DND-41 (cell line): ENCODE results near the gene PRAMEF11.

Experiments used
- ATAC-seq: fragments of 200-7000 bp; cut with Tn5 transposase; 3 replicates; pipeline ENCODE4 v1.9.1; 2021; ENCODE audit warnings: low read depth; ENCODE audit not compliant: insufficient read depth
- DNase-seq: peaks from one replicate; pipeline ENCODE4 v3.0.0-alpha.2; 2020
- H2AFZ ChIP-seq: 2 replicates; pipeline ENCODE4 v1.6.0; 2012; ENCODE audit warnings: low read depth, low read length
- H3K27ac ChIP-seq: 2 replicates; pipeline ENCODE4 v1.5.1; 2012; ENCODE audit warnings: low read length, inconsistent platforms
- H3K27me3 ChIP-seq: fragments of 200-600 bp; sonication (generic); 2 replicates; pipeline ENCODE4 v1.6.0; 2012; ENCODE audit warnings: low read length, mild to moderate bottlenecking, inconsistent platforms; ENCODE audit not compliant: insufficient read depth, poor library complexity
- H3K36me3 ChIP-seq: 2 replicates; pipeline ENCODE4 v1.5.1; 2012; ENCODE audit warnings: low read length, inconsistent platforms; ENCODE audit not compliant: insufficient read depth
- H3K4me1 ChIP-seq: 2 replicates; pipeline ENCODE4 v1.5.1; 2012; ENCODE audit warnings: mild to moderate bottlenecking, low read length; ENCODE audit not compliant: insufficient read depth
- H3K4me2 ChIP-seq: 2 replicates; pipeline ENCODE4 v1.6.0; 2012; ENCODE audit warnings: mild to moderate bottlenecking, moderate library complexity, low read length, inconsistent platforms; ENCODE audit not compliant: insufficient read depth
- H3K4me3 ChIP-seq, 2 experiments: fragments of 200-600 bp in 1 of 2; shearing (Covaris generic) in 1 of 2; 2 replicates each; pipeline ENCODE4 v1.5.1; 2012 to 2016; ENCODE audit warnings: inconsistent platforms in 2 of 2, low read length in 2 of 2, mild to moderate bottlenecking in 2 of 2, low read depth in 1 of 2, moderate library complexity in 1 of 2
- H3K79me2 ChIP-seq: 2 replicates; pipeline ENCODE4 v1.6.0; 2012; ENCODE audit warnings: low read length, inconsistent platforms; ENCODE audit not compliant: insufficient read depth
- H3K9ac ChIP-seq: 2 replicates; pipeline ENCODE4 v1.6.0; 2012; ENCODE audit warnings: low read depth, mild to moderate bottlenecking, inconsistent platforms, low read length, moderate library complexity
- H3K9me3 ChIP-seq: 2 replicates; pipeline ENCODE4 v1.5.1; 2012; ENCODE audit warnings: low read length, moderate library complexity, mild to moderate bottlenecking, inconsistent platforms; ENCODE audit not compliant: insufficient read depth, severe bottlenecking
- H4K20me1 ChIP-seq: 2 replicates; pipeline ENCODE4 v1.6.0; 2012; ENCODE audit warnings: low read length; ENCODE audit not compliant: insufficient read depth
- CTCF ChIP-seq: IDR thresholded peaks from 2 replicates; pipeline ENCODE4 v1.5.1; 2012; ENCODE audit warnings: borderline replicate concordance, low read length, moderate library complexity, mild to moderate bottlenecking; ENCODE audit not compliant: poor library complexity, severe bottlenecking; ENCODE audit errors: extremely low read depth
- EZH2 ChIP-seq: IDR thresholded peaks from 3 replicates; pipeline ENCODE4 v1.6.1; 2012; ENCODE audit warnings: borderline replicate concordance, low read depth, mild to moderate bottlenecking, moderate library complexity, low read length, inconsistent platforms; ENCODE audit not compliant: severe bottlenecking

The PRAMEF11 gene

DNA sequence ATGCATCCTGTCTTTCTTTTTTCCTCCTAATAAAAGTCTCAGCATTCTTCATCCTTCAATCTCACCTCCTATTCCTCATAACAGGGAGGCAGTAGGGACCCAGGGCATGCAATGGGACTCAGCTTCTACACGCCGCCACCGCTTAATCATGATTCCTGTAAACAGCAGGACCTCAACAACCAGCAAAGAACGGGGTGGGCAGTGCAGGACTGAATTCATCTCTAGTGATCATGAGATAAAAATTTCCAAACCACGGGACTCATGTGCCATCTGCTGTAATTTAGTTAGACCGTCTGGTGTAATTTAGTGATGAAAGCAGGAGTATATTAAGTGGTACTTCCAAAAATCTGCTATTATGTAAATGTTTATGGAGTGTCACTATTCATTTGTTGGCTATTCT, 52.3 kb downstream of the PRAMEF11 start:
- no peak overlapping the region for H3K27ac ChIP-seq
- no peak for ATAC-seq

DNA sequence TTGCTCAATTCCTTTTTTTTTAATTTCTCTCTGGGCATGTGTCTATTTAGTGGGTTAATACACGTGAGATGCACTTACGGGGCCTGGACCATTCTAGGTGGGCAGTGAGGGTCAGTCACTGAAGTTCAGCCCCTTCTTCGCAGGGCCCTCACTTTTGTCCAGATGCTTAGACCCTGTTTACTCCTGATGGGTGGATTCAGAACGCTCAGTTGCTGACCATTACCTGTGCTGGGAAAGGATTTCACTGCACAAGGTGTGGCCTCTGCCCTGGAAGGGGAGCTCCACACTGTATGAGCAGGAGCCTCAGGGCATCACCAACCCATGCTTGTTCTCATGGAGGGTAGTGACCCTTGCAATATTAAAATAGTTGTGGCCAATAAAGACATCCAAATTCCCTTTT, 53.1 kb downstream of the PRAMEF11 start:
- Histone ChIP-seq H3K4me1 (no peaks in the 10 kb centered on the region), H3K4me3 (no peak overlapping the region), H3K4me2 (no peak overlapping the region), H3K36me3 (no peaks in the 10 kb centered on the region), H2AFZ (no peak overlapping the region), H4K20me1 (no peaks in the 10 kb centered on the region), H3K27ac (no peak overlapping the region), H3K27me3 (no peaks in the 10 kb centered on the region), H3K79me2 (no peaks in the 10 kb centered on the region), H3K9ac (no peak overlapping the region), H3K9me3 (no peaks in the 10 kb centered on the region)
- ATAC-seq (no peak), DNase-seq (no peak)
- no peak for TF ChIP-seq CTCF
- TF ChIP-seq EZH2 = no peak

More for the DNA sequence above, 52.3 kb downstream of the PRAMEF11 start:
- Histone ChIP-seq H3K4me3 (no peak overlapping the region), H3K36me3 (no peaks in the 10 kb centered on the region), H3K4me1 (no peaks in the 10 kb centered on the region), H4K20me1 (no peaks in the 10 kb centered on the region), H2AFZ (no peak overlapping the region), H3K9ac (no peak overlapping the region), H3K9me3 (no peaks in the 10 kb centered on the region), H3K79me2 (no peaks in the 10 kb centered on the region), H3K4me2 (no peak overlapping the region), H3K27me3 (no peaks in the 10 kb centered on the region)
- DNase-seq = no peak
- TF ChIP-seq EZH2 (no peak), CTCF (no peak)

GRCh38 chr1:12776801-12777557, 54.2 kb downstream of the PRAMEF11 start:
- ATAC-seq (no peak), DNase-seq (no peak)
- Histone ChIP-seq H3K4me2 (no peak overlapping the region), H4K20me1 (no peaks in the 10 kb centered on the region), H3K36me3 (no peaks in the 10 kb centered on the region), H2AFZ (no peak overlapping the region), H3K27ac (no peak overlapping the region), H3K9ac (no peak overlapping the region), H3K9me3 (no peaks in the 10 kb centered on the region), H3K4me1 (no peaks in the 10 kb centered on the region), H3K79me2 (no peaks in the 10 kb centered on the region), H3K27me3 (no peaks in the 10 kb centered on the region), H3K4me3 (no peak overlapping the region)
- TF ChIP-seq CTCF (no peak), EZH2 (no peak)

DNA sequence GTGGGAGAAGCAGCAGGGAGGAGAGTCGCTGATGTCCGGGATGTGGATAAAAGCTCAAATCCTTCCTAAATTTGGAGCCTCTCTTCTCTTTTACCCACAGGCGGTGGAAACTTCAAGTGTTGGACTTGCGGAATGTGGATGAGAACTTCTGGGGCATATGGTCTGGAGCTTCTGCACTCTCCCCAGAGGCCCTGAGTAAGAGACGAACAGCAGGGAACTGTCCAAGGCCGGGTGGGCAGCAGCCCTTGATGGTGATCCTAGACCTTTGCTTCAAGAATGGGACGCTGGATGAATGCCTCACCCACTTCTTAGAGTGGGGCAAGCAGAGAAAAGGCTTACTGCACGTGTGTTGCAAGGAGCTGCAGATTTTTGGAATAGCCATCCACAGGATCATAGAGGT, 55.8 kb downstream of the PRAMEF11 start:
- H3K4me2 ChIP-seq = no peak overlapping the region
- ATAC-seq = no peak
- TF ChIP-seq EZH2 (no peak), CTCF (no peak)

More for the DNA sequence above, 55.8 kb downstream of the PRAMEF11 start:
- no peak for DNase-seq
- H3K79me2 ChIP-seq = no peaks in the 10 kb centered on the region
- no peak overlapping the region for H2AFZ ChIP-seq
- H3K27me3 ChIP-seq = peaks cover 6% of the 10 kb centered on the region
- H3K9ac ChIP-seq = no peak overlapping the region
- H3K36me3 ChIP-seq = no peaks in the 10 kb centered on the region
- H4K20me1 ChIP-seq = no peaks in the 10 kb centered on the region
- no peaks in the 10 kb centered on the region for H3K4me1 ChIP-seq
- H3K4me3 ChIP-seq = no peak overlapping the region
- H3K27ac ChIP-seq = no peak overlapping the region
- no peaks in the 10 kb centered on the region for H3K9me3 ChIP-seq
